Keratinocyte (primary cell): ENCODE results near the gene SLC39A3.

ENCODE experiments used
- EZH2 ChIP-seq: IDR thresholded peaks from one replicate; pipeline ENCODE4 v1.6.1; 2012; ENCODE audit warnings: inconsistent platforms, mild to moderate bottlenecking, low read length, moderate library complexity
- TF ChIP-seq, protein P1 (sequence below), 3 experiments: IDR thresholded peaks in 1 of 3; conservative IDR thresholded peaks in 1 of 3; optimal IDR thresholded peaks in 1 of 3; 2 replicates in 2 of 3; 3 replicates in 1 of 3; pipeline versions ENCODE3 to v1.5.1; 2011; ENCODE audit warnings: low read length in 3 of 3, mild to moderate bottlenecking in 3 of 3, moderate library complexity in 2 of 3, control low read depth in 1 of 3, inconsistent platforms in 1 of 3; ENCODE audit not compliant: insufficient read depth in 2 of 3; ENCODE audit errors: extremely low read depth in 1 of 3

DNA sequence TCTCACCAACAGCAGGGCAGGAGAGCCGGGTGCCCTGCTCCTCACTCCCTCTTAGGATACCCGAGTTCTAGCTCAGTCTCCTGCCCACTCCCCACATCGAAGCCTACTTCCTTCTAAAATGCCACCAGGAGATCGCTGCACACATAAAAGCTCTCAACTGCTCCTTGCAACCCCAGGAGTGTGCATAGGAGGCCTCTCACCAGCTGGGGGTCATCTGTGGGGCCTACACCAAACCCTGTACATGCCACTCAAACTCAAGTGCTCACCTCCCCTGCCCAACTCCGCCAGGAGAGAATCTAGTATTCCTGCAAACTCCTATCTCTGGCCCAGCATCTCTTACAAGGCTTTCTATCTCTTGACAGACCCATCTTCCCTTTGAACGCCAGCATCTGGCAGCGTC is 40.5 kb upstream of the SLC39A3 start:
- TF ChIP-seq, protein P1, sequence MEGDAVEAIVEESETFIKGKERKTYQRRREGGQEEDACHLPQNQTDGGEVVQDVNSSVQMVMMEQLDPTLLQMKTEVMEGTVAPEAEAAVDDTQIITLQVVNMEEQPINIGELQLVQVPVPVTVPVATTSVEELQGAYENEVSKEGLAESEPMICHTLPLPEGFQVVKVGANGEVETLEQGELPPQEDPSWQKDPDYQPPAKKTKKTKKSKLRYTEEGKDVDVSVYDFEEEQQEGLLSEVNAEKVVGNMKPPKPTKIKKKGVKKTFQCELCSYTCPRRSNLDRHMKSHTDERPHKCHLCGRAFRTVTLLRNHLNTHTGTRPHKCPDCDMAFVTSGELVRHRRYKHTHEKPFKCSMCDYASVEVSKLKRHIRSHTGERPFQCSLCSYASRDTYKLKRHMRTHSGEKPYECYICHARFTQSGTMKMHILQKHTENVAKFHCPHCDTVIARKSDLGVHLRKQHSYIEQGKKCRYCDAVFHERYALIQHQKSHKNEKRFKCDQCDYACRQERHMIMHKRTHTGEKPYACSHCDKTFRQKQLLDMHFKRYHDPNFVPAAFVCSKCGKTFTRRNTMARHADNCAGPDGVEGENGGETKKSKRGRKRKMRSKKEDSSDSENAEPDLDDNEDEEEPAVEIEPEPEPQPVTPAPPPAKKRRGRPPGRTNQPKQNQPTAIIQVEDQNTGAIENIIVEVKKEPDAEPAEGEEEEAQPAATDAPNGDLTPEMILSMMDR (optimal IDR thresholded peaks at IDR 0.05 in 1 of 3, IDR thresholded peaks at IDR 0.05 in 1 of 3, conservative IDR thresholded peaks at IDR 0.05 in 1 of 3; ENCODE audit: extremely low read depth in 1 of 3, insufficient read depth in 2 of 3, low read length in 3 of 3) = no peak
- no peak for TF ChIP-seq EZH2
